CD4-positive, alpha-beta T cell (primary cell): ENCODE data around the gene AOC2. TPM values are rescaled to one million over a fixed set of nuclear protein-coding genes. Genes with fewer than 3 reads are reported as not detected.
A peak's percentile ranks its signal among the peaks of the same experiment; 100 is the strongest.

Experiments used
- ATAC-seq: fragments of 200-7000 bp; cut with Tn5 transposase; one replicate; pipeline ENCODE4 v1.10.0; 2022; ENCODE audit warnings: mild to moderate bottlenecking; ENCODE audit not compliant: poor library complexity
- CTCF ChIA-PET: fragments of 350-600 bp; sonication (Branson Sonifier 250); formaldehyde crosslinking; loops from one replicate; lab custom pipeline; 2021; ENCODE audit warnings: antibody characterized with exemption, inconsistent platforms; lab: Charles Lee
- POLR2A ChIA-PET: fragments of 350-600 bp; sonication (Branson Sonifier 250); formaldehyde crosslinking; loops from one replicate; lab custom pipeline; 2021; ENCODE audit warnings: antibody characterized with exemption, inconsistent platforms; lab: Charles Lee
- DNase-seq, 14 experiments: peaks; one replicate each; pipeline ENCODE4 v3.0.0-alpha.2; 2013 to 2020; ENCODE audit warnings: mixed read lengths in 2 of 14
- H3K27ac ChIP-seq, 2 donors: one replicate each; pipeline versions ENCODE4 v1.5.1 to v1.7.0; 2013; ENCODE audit warnings: low read length in 2 of 2, low read depth in 1 of 2, mild to moderate bottlenecking in 1 of 2
- H3K27me3 ChIP-seq, 2 experiments: 1 replicate in 1 of 2; 2 replicates in 1 of 2; pipeline versions ENCODE4 v1.6.1 to v1.7.0; 2013; ENCODE audit warnings: low read length in 2 of 2, control low read depth in 1 of 2, mild to moderate bottlenecking in 1 of 2, moderate library complexity in 1 of 2; ENCODE audit not compliant: insufficient read depth in 2 of 2, control insufficient read depth in 1 of 2
- H3K36me3 ChIP-seq: one replicate; pipeline ENCODE4 v1.6.1; 2013; ENCODE audit warnings: low read length, control low read depth; ENCODE audit not compliant: insufficient read depth
- H3K4me1 ChIP-seq: one replicate; pipeline ENCODE4 v1.6.1; 2013; ENCODE audit warnings: low read length, control low read depth; ENCODE audit not compliant: insufficient read depth
- H3K4me3 ChIP-seq: one replicate; pipeline ENCODE4 v1.5.1; 2013; ENCODE audit warnings: mild to moderate bottlenecking, low read length, moderate library complexity
- H3K9me3 ChIP-seq, 2 experiments: 1 replicate in 1 of 2; 2 replicates in 1 of 2; pipeline versions ENCODE4 v1.6.1 to v1.7.0; 2013; ENCODE audit warnings: low read length in 2 of 2, mild to moderate bottlenecking in 2 of 2, control low read depth in 1 of 2, moderate library complexity in 1 of 2; ENCODE audit not compliant: control insufficient read depth in 1 of 2, insufficient read depth in 1 of 2
- H3K27ac Mint-ChIP-seq: one replicate; pipeline ENCODE4 v1.8.0; 2020; ENCODE audit warnings: mixed read lengths
- H3K27me3 Mint-ChIP-seq: one replicate; pipeline ENCODE4 v1.8.0; 2021; ENCODE audit warnings: mixed read lengths
- H3K36me3 Mint-ChIP-seq: one replicate; pipeline ENCODE4 v1.8.0; 2021; ENCODE audit warnings: low read depth, mixed read lengths
- H3K4me1 Mint-ChIP-seq: one replicate; pipeline ENCODE4 v1.8.0; 2021; ENCODE audit warnings: low read depth, mixed read lengths
- H3K4me3 Mint-ChIP-seq: one replicate; pipeline ENCODE4 v1.8.0; 2020; ENCODE audit warnings: mild to moderate bottlenecking, mixed read lengths
- H3K9me3 Mint-ChIP-seq: one replicate; pipeline ENCODE4 v1.8.0; 2020; ENCODE audit warnings: mixed read lengths
- intact Hi-C, 2 experiments: fragments of 100-400 bp; cut with DNase I in 1 of 2; cut with micrococcal nuclease in 1 of 2; formaldehyde crosslinking; loops; one replicate each; pipeline versions ENCODE4 v1.15.1 to v1.9.0; 2023 to 2025; cut with DNase I, micrococcal nuclease
- polyA plus RNA-seq, 2 donors: library from polyadenylated mRNA; unstranded; fragments of 120-200 nt; gene quantifications; one replicate each; pipeline ENCODE4 v1.2.1, GENCODE V29; 2013
- total RNA-seq, 174 experiments: library from RNA in 2 of 174; stranded (reverse) in 2 of 174; gene quantifications; one replicate each; pipeline ENCODE4 v1.2.3 and lab custom pipeline; 2021 to 2026
- TF ChIP-seq, protein P1 (sequence below): fragments of 200-600 bp; IDR thresholded peaks from one replicate; pipeline ENCODE4 v1.8.0; 2022; ENCODE audit warnings: antibody characterized with exemption, mild to moderate bottlenecking

Gene AOC2, protein sequence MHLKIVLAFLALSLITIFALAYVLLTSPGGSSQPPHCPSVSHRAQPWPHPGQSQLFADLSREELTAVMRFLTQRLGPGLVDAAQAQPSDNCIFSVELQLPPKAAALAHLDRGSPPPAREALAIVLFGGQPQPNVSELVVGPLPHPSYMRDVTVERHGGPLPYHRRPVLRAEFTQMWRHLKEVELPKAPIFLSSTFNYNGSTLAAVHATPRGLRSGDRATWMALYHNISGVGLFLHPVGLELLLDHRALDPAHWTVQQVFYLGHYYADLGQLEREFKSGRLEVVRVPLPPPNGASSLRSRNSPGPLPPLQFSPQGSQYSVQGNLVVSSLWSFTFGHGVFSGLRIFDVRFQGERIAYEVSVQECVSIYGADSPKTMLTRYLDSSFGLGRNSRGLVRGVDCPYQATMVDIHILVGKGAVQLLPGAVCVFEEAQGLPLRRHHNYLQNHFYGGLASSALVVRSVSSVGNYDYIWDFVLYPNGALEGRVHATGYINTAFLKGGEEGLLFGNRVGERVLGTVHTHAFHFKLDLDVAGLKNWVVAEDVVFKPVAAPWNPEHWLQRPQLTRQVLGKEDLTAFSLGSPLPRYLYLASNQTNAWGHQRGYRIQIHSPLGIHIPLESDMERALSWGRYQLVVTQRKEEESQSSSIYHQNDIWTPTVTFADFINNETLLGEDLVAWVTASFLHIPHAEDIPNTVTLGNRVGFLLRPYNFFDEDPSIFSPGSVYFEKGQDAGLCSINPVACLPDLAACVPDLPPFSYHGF
- 1 to 10 TPM; 2.5 to 2.9 TPM for total RNA-seq
- 0.71 TPM for polyA plus RNA-seq (2013, experiment 1 of 2)
- polyA plus RNA-seq (2013, experiment 2 of 2): 1.2 TPM
- 0.98 to 11.1 (median 3.1) reads per million in 172 experiments for total RNA-seq (lab: John Stamatoyannopoulos, UW)

DNA sequence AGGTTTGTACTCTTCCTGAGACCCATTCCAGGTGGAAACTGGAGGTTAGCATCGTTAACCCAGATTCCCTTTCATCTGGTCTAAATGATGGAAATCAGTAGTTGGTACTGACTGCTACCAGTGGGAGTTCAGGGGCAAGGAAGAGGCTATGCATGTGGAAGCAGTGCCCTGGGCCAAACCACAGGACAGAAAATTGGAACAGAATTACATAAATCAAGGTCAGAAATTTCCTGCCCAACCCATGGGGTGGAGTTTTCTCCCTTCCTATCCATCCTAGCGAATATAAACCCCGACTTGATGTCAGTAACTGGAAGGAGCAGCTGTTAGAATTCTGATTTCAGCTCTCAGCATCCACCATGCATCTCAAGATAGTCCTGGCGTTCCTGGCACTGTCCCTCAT lies at the start of gene AOC2:
AOC2 (plus strand) TSS at position 310 of the 400 bp plus-strand sequence; CDS start at position 357, 47 bp downstream.
- Mint-ChIP-seq H3K27ac (no peak within 1 kb of the TSS), H3K27me3 (no peaks in the 10 kb centered on the region), H3K9me3 (no peaks in the 10 kb centered on the region), H3K4me3 (no peak within 1 kb of the TSS), H3K36me3 (peaks cover 65% of the 10 kb centered on the region), H3K4me1 (no peaks in the 10 kb centered on the region)
- H3K4me3 ChIP-seq: no peak within 1 kb of the TSS
- DNase-seq (no peak), ATAC-seq (no peak)
- no peaks in the 10 kb centered on the region for H3K9me3 ChIP-seq
- no peaks in the 10 kb centered on the region for H3K27me3 ChIP-seq
- POLR2A ChIA-PET: interaction anchor here (1.3 to 1.7 kb wide), 2 partner anchors 22 to 154 kb away, joined by 4 read pairs; partner anchors contain the start of gene RPL27
- H3K36me3 ChIP-seq: peaks cover 61% of the 10 kb centered on the region
- no peaks in the 10 kb centered on the region for H3K4me1 ChIP-seq
- TF ChIP-seq, protein P1, sequence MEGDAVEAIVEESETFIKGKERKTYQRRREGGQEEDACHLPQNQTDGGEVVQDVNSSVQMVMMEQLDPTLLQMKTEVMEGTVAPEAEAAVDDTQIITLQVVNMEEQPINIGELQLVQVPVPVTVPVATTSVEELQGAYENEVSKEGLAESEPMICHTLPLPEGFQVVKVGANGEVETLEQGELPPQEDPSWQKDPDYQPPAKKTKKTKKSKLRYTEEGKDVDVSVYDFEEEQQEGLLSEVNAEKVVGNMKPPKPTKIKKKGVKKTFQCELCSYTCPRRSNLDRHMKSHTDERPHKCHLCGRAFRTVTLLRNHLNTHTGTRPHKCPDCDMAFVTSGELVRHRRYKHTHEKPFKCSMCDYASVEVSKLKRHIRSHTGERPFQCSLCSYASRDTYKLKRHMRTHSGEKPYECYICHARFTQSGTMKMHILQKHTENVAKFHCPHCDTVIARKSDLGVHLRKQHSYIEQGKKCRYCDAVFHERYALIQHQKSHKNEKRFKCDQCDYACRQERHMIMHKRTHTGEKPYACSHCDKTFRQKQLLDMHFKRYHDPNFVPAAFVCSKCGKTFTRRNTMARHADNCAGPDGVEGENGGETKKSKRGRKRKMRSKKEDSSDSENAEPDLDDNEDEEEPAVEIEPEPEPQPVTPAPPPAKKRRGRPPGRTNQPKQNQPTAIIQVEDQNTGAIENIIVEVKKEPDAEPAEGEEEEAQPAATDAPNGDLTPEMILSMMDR: no peak
- H3K27ac ChIP-seq: no peak within 1 kb of the TSS
- intact Hi-C loops: loop anchor here in 1 of 2 experiments (10.0 kb wide), 1 partner anchor 361 kb away; no protein-coding TSS in a partner anchor
- CTCF ChIA-PET: no interaction called here

DNA sequence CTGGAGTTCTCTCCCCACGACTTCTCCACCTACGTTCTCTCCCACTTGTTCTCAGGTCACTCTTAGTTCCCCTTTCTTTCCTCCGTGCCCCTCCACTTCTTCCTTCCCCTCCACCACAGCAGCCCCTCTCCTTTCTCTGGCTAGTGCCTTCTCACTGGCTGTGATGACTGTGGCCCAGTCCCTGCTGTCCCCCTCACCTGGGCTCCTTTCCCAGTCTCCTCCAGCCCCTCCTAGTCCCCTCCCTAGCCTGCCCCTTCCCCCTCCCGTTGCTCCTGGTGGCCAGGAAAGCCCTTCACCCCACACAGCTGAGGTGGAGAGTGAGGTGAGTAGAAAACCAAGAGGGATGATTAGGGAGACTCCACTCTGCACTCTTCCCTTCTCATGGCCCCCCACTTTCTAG lies 49.3 kb upstream of the AOC2 start:
- Mint-ChIP-seq H3K4me3 (no peak overlapping the region), H3K36me3 (peaks cover 11% of the 10 kb centered on the region), H3K4me1 (peaks cover 19% of the 10 kb centered on the region), H3K27me3 (no peaks in the 10 kb centered on the region), H3K27ac (no peak overlapping the region), H3K9me3 (no peaks in the 10 kb centered on the region)
- intact Hi-C loops: loop anchor here in 1 of 2 experiments (5.0 kb wide), 1 partner anchor 37 kb away; the partner anchor contains the start of gene PSME3
- ChIA-PET CTCF (no interaction called here), POLR2A (interaction anchor here (1.1 kb wide), 1 partner anchor 22 kb away, joined by 4 read pairs; the partner anchor contains the start of gene VPS25)
- Histone ChIP-seq H3K4me1 (peaks cover 30% of the 10 kb centered on the region), H3K36me3 (peaks cover 4% of the 10 kb centered on the region), H3K9me3 (no peaks in the 10 kb centered on the region), H3K27ac (no peak overlapping the region), H3K27me3 (no peaks in the 10 kb centered on the region), H3K4me3 (no peak overlapping the region)
- no peak for ATAC-seq
- TF ChIP-seq, protein P1: no peak
- DNase-seq: no peak

DNA sequence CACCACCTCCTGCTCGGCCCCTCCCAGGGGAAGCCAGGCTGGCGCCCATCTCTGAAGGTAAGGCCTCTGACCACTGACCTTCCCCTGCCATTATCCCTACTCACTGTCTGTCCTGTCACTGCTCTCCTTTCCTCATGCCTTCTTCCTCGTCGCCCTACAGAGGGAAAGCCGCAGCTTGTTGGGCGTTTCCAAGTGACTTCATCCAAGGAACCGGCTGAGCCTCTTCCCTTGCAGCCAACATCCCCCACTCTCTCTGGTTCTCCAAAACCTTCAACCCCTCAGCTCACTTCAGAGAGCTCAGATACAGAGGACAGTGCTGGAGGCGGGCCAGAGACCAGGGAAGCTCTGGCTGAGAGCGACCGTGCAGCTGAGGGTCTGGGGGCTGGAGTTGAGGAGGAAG lies 48.9 kb upstream of the AOC2 start:
- H3K36me3 ChIP-seq: peaks cover 4% of the 10 kb centered on the region
- H3K9me3 ChIP-seq: no peaks in the 10 kb centered on the region
- peaks cover 11% of the 10 kb centered on the region for H3K36me3 Mint-ChIP-seq
- H3K9me3 Mint-ChIP-seq: no peaks in the 10 kb centered on the region
- no peak for DNase-seq
- H3K27ac Mint-ChIP-seq: no peak overlapping the region
- H3K4me1 ChIP-seq: peaks cover 30% of the 10 kb centered on the region
- no peaks in the 10 kb centered on the region for H3K27me3 Mint-ChIP-seq
- no peak for ATAC-seq
- intact Hi-C loops: loop anchor here in 1 of 2 experiments (5.0 kb wide), 1 partner anchor 37 kb away; the partner anchor contains the start of gene PSME3
- H3K4me1 Mint-ChIP-seq: peaks cover 19% of the 10 kb centered on the region
- TF ChIP-seq, protein P1: no peak
- POLR2A ChIA-PET: interaction anchor here (1.1 kb wide), 1 partner anchor 22 kb away, joined by 4 read pairs; the partner anchor contains the start of gene VPS25
- CTCF ChIA-PET: no interaction called here
- no peaks in the 10 kb centered on the region for H3K27me3 ChIP-seq
- H3K27ac ChIP-seq: no peak overlapping the region
- no peak overlapping the region for H3K4me3 ChIP-seq
- H3K4me3 Mint-ChIP-seq: peak overlapping the region; percentile 27
